Stimulated activated CD8-positive, alpha-beta memory T cell treated with anti-CD3 and anti-CD28 coated beads, Interleukin-7, amount 100 ng/mL, for 1 hour (primary cell): ENCODE results near the gene RNF215.
"Not testable (repeated sequence)": the region's sequence is repeated elsewhere in the genome, so short reads cannot be mapped to it uniquely, and the experiment has no call there.

Experiments
- DNase-seq, 2 donors: peaks; one replicate each; pipeline ENCODE4 v3.0.0-alpha.2; 2020; ENCODE audit warnings: low read depth in 2 of 2

RNF215 gene

GRCh38 chr22:30421695-30422480 is 34.7 kb upstream of the RNF215 start:
- DNase-seq, result no peak

- no peak for DNase-seq
These were observed 33.3 kb upstream of the RNF215 start for GRCh38 chr22:30420347-30421125.

GRCh38 chr22:30416837-30417236 is 29.6 kb upstream of the RNF215 start:
- no peak for DNase-seq

- DNase-seq, result no peak
These were observed 29.2 kb upstream of the RNF215 start for GRCh38 chr22:30416403-30416802.

GRCh38 chr22:30414525-30415047 is 27.4 kb upstream of the RNF215 start:
- no peak for DNase-seq

- no peak for DNase-seq
These were observed 26.7 kb upstream of the RNF215 start for GRCh38 chr22:30413745-30414524.

GRCh38 chr22:30413001-30413400 is 25.8 kb upstream of the RNF215 start:
- DNase-seq, result no peak

GRCh38 chr22:30411780-30412179 is 24.6 kb upstream of the RNF215 start:
- DNase-seq, result no peak

- DNase-seq, result no peak
These were observed 21.3 kb upstream of the RNF215 start for GRCh38 chr22:30408388-30409102.

- DNase-seq, result no peak
These were observed 19.2 kb upstream of the RNF215 start for GRCh38 chr22:30406400-30406799.

GRCh38 chr22:30405731-30406130 is 18.5 kb upstream of the RNF215 start:
- DNase-seq, result no peak

GRCh38 chr22:30404307-30404706 is 17.1 kb upstream of the RNF215 start:
- DNase-seq, result no peak

- DNase-seq, result not testable (repeated sequence)
These were observed 15.5 kb upstream of the RNF215 start for GRCh38 chr22:30402766-30403104.

GRCh38 chr22:30402028-30402765 is 15.0 kb upstream of the RNF215 start:
- no peak for DNase-seq

- not testable (repeated sequence) for DNase-seq
These were observed 13.8 kb upstream of the RNF215 start for GRCh38 chr22:30401024-30401423.

- no peak for DNase-seq
These were observed 12.9 kb upstream of the RNF215 start for GRCh38 chr22:30400159-30400558.

- DNase-seq, result no peak
These were observed 12.5 kb upstream of the RNF215 start for GRCh38 chr22:30399718-30400117.

- no peak for DNase-seq
These were observed 11.8 kb upstream of the RNF215 start for GRCh38 chr22:30398685-30399680.
